Skin of body (tissue), 2 donors: ENCODE measurements around the gene MYRIP. TPM values are rescaled to one million over a fixed set of nuclear protein-coding genes. Genes with fewer than 3 reads are reported as not detected.
"Not testable (repeated sequence)": the region's sequence is repeated elsewhere in the genome, so short reads cannot be mapped to it uniquely, and the experiment has no call there.

Experiments used
- DNase-seq: peaks from one replicate; lab custom pipeline; 2025; lab: John Stamatoyannopoulos, UW
- total RNA-seq: library from RNA; depleted of rRNA; stranded (reverse); fragments of >200 nt; gene quantifications from one replicate; pipeline ENCODE4 v1.2.3, GENCODE V29; 2014

Gene MYRIP
- total RNA-seq: 0.99 TPM

- DNase-seq: no peak
These were observed at the start of gene MYRIP for GRCh38 chr3:39809181-39809994. TSS of gene MYRIP (plus strand) at chr3:39809609. CDS start at chr3:39900817, 91,208 bp downstream.

- DNase-seq: no peak
These were observed 49.1 kb upstream of the MYRIP start for GRCh38 chr3:39760325-39760724.

- no peak for DNase-seq
These were observed 46.8 kb upstream of the MYRIP start for GRCh38 chr3:39762537-39763070.

- no peak for DNase-seq
These were observed 46.0 kb upstream of the MYRIP start for GRCh38 chr3:39763390-39763789.

- no peak for DNase-seq
These were observed 43.8 kb upstream of the MYRIP start for GRCh38 chr3:39765575-39765974.

- DNase-seq: no peak
These were observed 43.0 kb upstream of the MYRIP start for GRCh38 chr3:39766433-39766832.

GRCh38 chr3:39766909-39767308, 42.5 kb upstream of the MYRIP start:
- not testable (repeated sequence) for DNase-seq

- DNase-seq: not testable (repeated sequence)
These were observed 31.2 kb upstream of the MYRIP start for GRCh38 chr3:39778168-39778567.

GRCh38 chr3:39779511-39780230, 29.7 kb upstream of the MYRIP start:
- DNase-seq: no peak

GRCh38 chr3:39780352-39780751, 29.1 kb upstream of the MYRIP start:
- DNase-seq: no peak

GRCh38 chr3:39781025-39781424, 28.4 kb upstream of the MYRIP start:
- DNase-seq: no peak

GRCh38 chr3:39781632-39782031, 27.8 kb upstream of the MYRIP start:
- DNase-seq: no peak

- no peak for DNase-seq
These were observed 25.7 kb upstream of the MYRIP start for GRCh38 chr3:39783680-39784079.

- no peak for DNase-seq
These were observed 24.5 kb upstream of the MYRIP start for GRCh38 chr3:39784922-39785321.

GRCh38 chr3:39788128-39788883, 21.1 kb upstream of the MYRIP start:
- no peak for DNase-seq

- no peak for DNase-seq
These were observed 17.8 kb upstream of the MYRIP start for GRCh38 chr3:39791603-39792002.

GRCh38 chr3:39794880-39795279, 14.5 kb upstream of the MYRIP start:
- DNase-seq: no peak

GRCh38 chr3:39801216-39801615, 8.2 kb upstream of the MYRIP start:
- DNase-seq: no peak

- not testable (repeated sequence) for DNase-seq
These were observed 6.9 kb upstream of the MYRIP start for GRCh38 chr3:39802486-39802885.

- no peak for DNase-seq
These were observed 5.5 kb upstream of the MYRIP start for GRCh38 chr3:39803956-39804355.

GRCh38 chr3:39804951-39805350, 4.5 kb upstream of the MYRIP start:
- no peak for DNase-seq

- no peak for DNase-seq
These were observed 3.8 kb upstream of the MYRIP start for GRCh38 chr3:39805650-39806049.
